Measurements from ENCODE around the gene TMEM63B.
A peak's percentile ranks its signal among the peaks of the same experiment; 100 is the strongest.

Gene TMEM63B

GRCh38 chr6:44127186-44128019, at the start of gene TMEM63B, which contains the start of gene MRPL14:
Gene TMEM63B (plus strand): TSS chr6:44127554. CDS start chr6:44134585, 7,031 bp downstream.
Gene MRPL14 (minus strand): TSS chr6:44127452. CDS start chr6:44116611, 10,841 bp downstream.
- Histone ChIP-seq H3K27ac (ENCODE audit: low read depth, low read length) (peak within 1 kb of the TSS; percentile 62), H3K4me3 (ENCODE audit: low read depth in 1 of 2, low read length in 2 of 2) (peak within 1 kb of the TSS; percentile 84 to 88), H3K9me3 (ENCODE audit: control insufficient read depth in 1 of 2, low read length in 2 of 2) (no peaks in the 10 kb centered on the region), H3K36me3 (ENCODE audit: control insufficient read depth in 1 of 2, insufficient read depth in 2 of 2, low read length in 2 of 2) (no peaks in the 10 kb centered on the region), H3K4me1 (ENCODE audit: control insufficient read depth in 1 of 2, insufficient read depth in 2 of 2, low read length in 2 of 2) (peaks cover 65 to 67% of the 10 kb centered on the region in 2 donors), H3K9ac (ENCODE audit: low read depth in 1 of 2, low read length in 2 of 2) (peak within 1 kb of the TSS; percentile 75 to 84), H3K27me3 (ENCODE audit: control insufficient read depth in 1 of 2, insufficient read depth in 2 of 2, low read length in 2 of 2) (no peaks in the 10 kb centered on the region)

DNA sequence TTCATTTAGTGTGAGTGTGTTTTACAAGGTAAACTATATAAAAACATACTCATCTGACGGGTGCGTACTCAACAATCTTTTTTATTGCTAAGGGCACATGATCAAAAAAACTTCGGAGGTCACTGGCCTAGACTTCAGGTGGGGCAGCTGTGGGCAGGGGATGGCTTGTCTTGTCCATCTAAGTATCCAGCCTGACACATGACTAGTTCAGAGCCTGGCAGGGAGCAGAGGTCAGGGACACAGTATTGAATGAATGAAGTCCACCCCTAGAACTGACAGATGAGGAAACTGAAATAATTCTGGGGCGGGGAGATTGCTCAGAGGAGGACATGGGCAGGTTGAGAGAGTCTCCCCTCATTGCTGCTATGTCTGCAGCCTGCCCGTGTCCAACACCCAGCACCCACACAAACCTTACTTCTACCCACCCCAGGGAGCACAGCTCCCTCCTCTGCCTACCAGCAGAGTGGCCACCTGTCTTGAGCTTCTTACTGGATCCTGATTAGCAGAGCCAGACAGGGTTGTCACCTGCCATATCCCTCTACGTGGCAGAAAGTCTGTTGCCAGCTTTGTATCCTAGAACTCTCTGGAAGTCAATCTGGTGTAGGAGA, 49.0 kb upstream of the TMEM63B start:
- no peaks in the 10 kb centered on the region for H3K9me3 ChIP-seq (ENCODE audit: control insufficient read depth in 1 of 2, low read length in 2 of 2)
- H3K27me3 ChIP-seq (ENCODE audit: control insufficient read depth in 1 of 2, insufficient read depth in 2 of 2, low read length in 2 of 2) = no peaks in the 10 kb centered on the region
- H3K27ac ChIP-seq (ENCODE audit: low read depth, low read length) = no peak overlapping the region
- peaks cover 15 to 27% of the 10 kb centered on the region in 2 donors for H3K4me1 ChIP-seq (ENCODE audit: control insufficient read depth in 1 of 2, insufficient read depth in 2 of 2, low read length in 2 of 2)
- H3K9ac ChIP-seq (ENCODE audit: low read depth in 1 of 2, low read length in 2 of 2) = no peak overlapping the region
- no peak overlapping the region for H3K4me3 ChIP-seq (ENCODE audit: low read depth in 1 of 2, low read length in 2 of 2)
- H3K36me3 ChIP-seq (ENCODE audit: control insufficient read depth in 1 of 2, insufficient read depth in 2 of 2, low read length in 2 of 2) = no peaks in the 10 kb centered on the region

- Histone ChIP-seq H3K4me3 (ENCODE audit: low read depth in 1 of 2, low read length in 2 of 2) (no peak overlapping the region), H3K27ac (ENCODE audit: low read depth, low read length) (no peak overlapping the region), H3K4me1 (ENCODE audit: control insufficient read depth in 1 of 2, insufficient read depth in 2 of 2, low read length in 2 of 2) (peaks cover 11 to 21% of the 10 kb centered on the region in 2 donors), H3K9ac (ENCODE audit: low read depth in 1 of 2, low read length in 2 of 2) (no peak overlapping the region), H3K36me3 (ENCODE audit: control insufficient read depth in 1 of 2, insufficient read depth in 2 of 2, low read length in 2 of 2) (no peaks in the 10 kb centered on the region), H3K9me3 (ENCODE audit: control insufficient read depth in 1 of 2, low read length in 2 of 2) (no peaks in the 10 kb centered on the region), H3K27me3 (ENCODE audit: control insufficient read depth in 1 of 2, insufficient read depth in 2 of 2, low read length in 2 of 2) (no peaks in the 10 kb centered on the region)
Observed at GRCh38 chr6:44078827-44079671, 48.3 kb upstream of the TMEM63B start.

DNA sequence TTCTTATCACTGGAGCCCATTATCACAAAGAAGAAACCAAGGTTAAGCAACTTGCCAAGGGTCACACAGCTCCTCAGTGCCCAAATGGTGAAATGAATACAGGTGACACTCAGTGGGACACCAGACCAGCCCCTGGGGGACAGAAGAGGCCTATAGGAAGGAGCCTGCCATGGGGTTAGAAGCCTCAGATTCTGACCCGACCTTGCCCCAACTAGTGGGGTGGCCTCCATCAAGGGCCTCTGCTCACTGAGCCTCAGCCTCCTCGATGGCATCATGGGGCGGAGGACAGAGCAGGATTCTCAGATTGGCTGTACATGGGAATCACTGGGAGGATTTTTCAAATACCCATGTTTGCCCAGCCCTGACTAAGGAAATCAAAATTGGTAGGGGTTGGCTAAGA, 47.7 kb upstream of the TMEM63B start:
- no peaks in the 10 kb centered on the region for H3K27me3 ChIP-seq (ENCODE audit: control insufficient read depth in 1 of 2, insufficient read depth in 2 of 2, low read length in 2 of 2)
- peaks cover 6 to 15% of the 10 kb centered on the region in 2 donors for H3K4me1 ChIP-seq (ENCODE audit: control insufficient read depth in 1 of 2, insufficient read depth in 2 of 2, low read length in 2 of 2)
- H3K27ac ChIP-seq (ENCODE audit: low read depth, low read length) = no peak overlapping the region
- H3K9me3 ChIP-seq (ENCODE audit: control insufficient read depth in 1 of 2, low read length in 2 of 2) = no peaks in the 10 kb centered on the region
- H3K9ac ChIP-seq (ENCODE audit: low read depth in 1 of 2, low read length in 2 of 2) = no peak overlapping the region
- no peak overlapping the region for H3K4me3 ChIP-seq (ENCODE audit: low read depth in 1 of 2, low read length in 2 of 2)
- H3K36me3 ChIP-seq (ENCODE audit: control insufficient read depth in 1 of 2, insufficient read depth in 2 of 2, low read length in 2 of 2) = no peaks in the 10 kb centered on the region

GRCh38 chr6:44080561-44081521, 46.5 kb upstream of the TMEM63B start:
- H3K27ac ChIP-seq (ENCODE audit: low read depth, low read length) = no peak overlapping the region
- no peaks in the 10 kb centered on the region for H3K27me3 ChIP-seq (ENCODE audit: control insufficient read depth in 1 of 2, insufficient read depth in 2 of 2, low read length in 2 of 2)
- H3K4me3 ChIP-seq (ENCODE audit: low read depth in 1 of 2, low read length in 2 of 2) = no peak overlapping the region
- no peak overlapping the region for H3K9ac ChIP-seq (ENCODE audit: low read depth in 1 of 2, low read length in 2 of 2)
- H3K36me3 ChIP-seq (ENCODE audit: control insufficient read depth in 1 of 2, insufficient read depth in 2 of 2, low read length in 2 of 2) = no peaks in the 10 kb centered on the region
- peaks cover 6 to 10% of the 10 kb centered on the region in 2 donors for H3K4me1 ChIP-seq (ENCODE audit: control insufficient read depth in 1 of 2, insufficient read depth in 2 of 2, low read length in 2 of 2)
- no peaks in the 10 kb centered on the region for H3K9me3 ChIP-seq (ENCODE audit: control insufficient read depth in 1 of 2, low read length in 2 of 2)

- H3K4me1 ChIP-seq (ENCODE audit: control insufficient read depth in 1 of 2, insufficient read depth in 2 of 2, low read length in 2 of 2) = peaks cover 3 to 10% of the 10 kb centered on the region in 2 donors
- no peaks in the 10 kb centered on the region for H3K36me3 ChIP-seq (ENCODE audit: control insufficient read depth in 1 of 2, insufficient read depth in 2 of 2, low read length in 2 of 2)
- no peak overlapping the region for H3K9ac ChIP-seq (ENCODE audit: low read depth in 1 of 2, low read length in 2 of 2)
- no peaks in the 10 kb centered on the region for H3K27me3 ChIP-seq (ENCODE audit: control insufficient read depth in 1 of 2, insufficient read depth in 2 of 2, low read length in 2 of 2)
- no peaks in the 10 kb centered on the region for H3K9me3 ChIP-seq (ENCODE audit: control insufficient read depth in 1 of 2, low read length in 2 of 2)
- no peak overlapping the region for H3K27ac ChIP-seq (ENCODE audit: low read depth, low read length)
- no peak overlapping the region for H3K4me3 ChIP-seq (ENCODE audit: low read depth in 1 of 2, low read length in 2 of 2)
Observed at GRCh38 chr6:44081753-44082152, 45.6 kb upstream of the TMEM63B start.

GRCh38 chr6:44082872-44083321, 44.5 kb upstream of the TMEM63B start:
- Histone ChIP-seq H3K4me3 (ENCODE audit: low read depth in 1 of 2, low read length in 2 of 2) (no peak overlapping the region), H3K9ac (ENCODE audit: low read depth in 1 of 2, low read length in 2 of 2) (no peak overlapping the region), H3K27ac (ENCODE audit: low read depth, low read length) (no peak overlapping the region), H3K4me1 (ENCODE audit: control insufficient read depth in 1 of 2, insufficient read depth in 2 of 2, low read length in 2 of 2) (peaks cover 7 to 9% of the 10 kb centered on the region in 2 donors), H3K9me3 (ENCODE audit: control insufficient read depth in 1 of 2, low read length in 2 of 2) (no peaks in the 10 kb centered on the region), H3K27me3 (ENCODE audit: control insufficient read depth in 1 of 2, insufficient read depth in 2 of 2, low read length in 2 of 2) (no peaks in the 10 kb centered on the region), H3K36me3 (ENCODE audit: control insufficient read depth in 1 of 2, insufficient read depth in 2 of 2, low read length in 2 of 2) (no peaks in the 10 kb centered on the region)

DNA sequence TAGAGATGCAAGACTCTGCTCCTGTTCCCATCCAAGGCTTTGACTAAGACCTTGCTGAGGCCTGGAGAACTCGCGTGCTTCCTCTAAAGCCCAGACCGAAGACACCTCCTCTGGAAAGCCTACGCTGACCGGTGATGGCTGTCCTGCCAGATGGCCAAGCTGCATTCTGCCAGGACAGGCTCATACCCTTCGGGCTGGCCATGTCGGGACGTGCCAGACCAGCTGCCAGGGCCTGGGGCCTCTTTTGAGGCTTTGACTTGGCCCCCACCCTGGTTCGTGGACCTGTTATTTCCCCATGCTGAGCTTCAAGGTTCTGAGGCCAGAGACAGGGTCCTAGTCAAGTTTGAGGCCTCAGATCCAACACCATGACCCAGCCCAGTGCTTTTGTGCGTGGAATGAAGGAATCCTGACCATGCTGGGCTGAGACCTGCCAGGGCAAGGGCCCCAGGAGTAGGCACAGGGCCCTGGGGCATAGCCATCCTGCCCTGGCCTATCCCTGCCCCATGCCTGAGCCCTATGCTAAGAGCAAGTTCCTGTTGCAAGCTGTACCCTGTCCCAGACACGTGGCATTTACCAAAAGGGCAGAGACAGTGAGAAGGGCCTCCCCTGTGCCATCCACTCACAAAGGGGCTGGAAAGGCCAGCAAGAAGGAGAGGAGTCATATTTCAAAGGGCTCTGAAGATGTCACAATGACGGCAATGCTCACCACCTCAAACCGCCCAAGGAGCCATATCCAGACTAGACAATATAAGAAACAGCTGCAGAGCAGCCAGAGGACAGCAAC, 42.9 kb upstream of the TMEM63B start:
- Histone ChIP-seq H3K36me3 (ENCODE audit: control insufficient read depth in 1 of 2, insufficient read depth in 2 of 2, low read length in 2 of 2) (no peaks in the 10 kb centered on the region), H3K4me1 (ENCODE audit: control insufficient read depth in 1 of 2, insufficient read depth in 2 of 2, low read length in 2 of 2) (peaks cover 7 to 9% of the 10 kb centered on the region in 2 donors), H3K9me3 (ENCODE audit: control insufficient read depth in 1 of 2, low read length in 2 of 2) (no peaks in the 10 kb centered on the region), H3K27me3 (ENCODE audit: control insufficient read depth in 1 of 2, insufficient read depth in 2 of 2, low read length in 2 of 2) (no peaks in the 10 kb centered on the region), H3K27ac (ENCODE audit: low read depth, low read length) (no peak overlapping the region), H3K9ac (ENCODE audit: low read depth in 1 of 2, low read length in 2 of 2) (no peak overlapping the region), H3K4me3 (ENCODE audit: low read depth in 1 of 2, low read length in 2 of 2) (no peak overlapping the region)

DNA sequence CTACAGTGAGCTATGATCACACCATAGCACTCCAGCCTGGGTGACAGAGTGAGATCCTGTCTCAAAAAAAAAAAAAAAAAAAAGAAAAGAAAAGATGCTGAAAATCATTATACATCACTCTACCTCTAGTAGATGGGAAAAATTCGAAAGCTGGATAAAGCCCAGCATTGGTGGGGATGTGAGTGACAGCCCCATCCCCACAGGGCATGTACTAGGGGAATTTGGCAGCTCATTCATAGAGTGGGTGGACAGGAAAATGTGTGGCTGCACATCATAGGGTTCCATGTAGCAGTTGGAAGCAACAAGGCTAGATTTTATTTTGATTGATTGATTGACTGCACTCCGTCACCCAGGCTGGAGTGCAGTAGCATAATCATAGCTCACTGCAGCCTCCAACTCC, 42.1 kb upstream of the TMEM63B start:
- H3K9ac ChIP-seq (ENCODE audit: low read depth in 1 of 2, low read length in 2 of 2) = no peak overlapping the region
- H3K27me3 ChIP-seq (ENCODE audit: control insufficient read depth in 1 of 2, insufficient read depth in 2 of 2, low read length in 2 of 2) = no peaks in the 10 kb centered on the region
- no peak overlapping the region for H3K27ac ChIP-seq (ENCODE audit: low read depth, low read length)
- no peak overlapping the region for H3K4me3 ChIP-seq (ENCODE audit: low read depth in 1 of 2, low read length in 2 of 2)
- H3K4me1 ChIP-seq (ENCODE audit: control insufficient read depth in 1 of 2, insufficient read depth in 2 of 2, low read length in 2 of 2) = peaks cover 7 to 9% of the 10 kb centered on the region in 2 donors
- no peaks in the 10 kb centered on the region for H3K9me3 ChIP-seq (ENCODE audit: control insufficient read depth in 1 of 2, low read length in 2 of 2)
- no peaks in the 10 kb centered on the region for H3K36me3 ChIP-seq (ENCODE audit: control insufficient read depth in 1 of 2, insufficient read depth in 2 of 2, low read length in 2 of 2)

Data from duodenal mucosa (tissue), 2 donors.